Activated T-cell treated with anti-CD3 and anti-CD28 coated beads for 48 hours (primary cell): ENCODE results near the gene SLN.
"Not testable (repeated sequence)": the region's sequence is repeated elsewhere in the genome, so short reads cannot be mapped to it uniquely, and the experiment has no call there.

Experiments
- DNase-seq: peaks from one replicate; pipeline ENCODE4 v3.0.0-alpha.2; 2020; ENCODE audit warnings: low read depth

SLN gene

DNA sequence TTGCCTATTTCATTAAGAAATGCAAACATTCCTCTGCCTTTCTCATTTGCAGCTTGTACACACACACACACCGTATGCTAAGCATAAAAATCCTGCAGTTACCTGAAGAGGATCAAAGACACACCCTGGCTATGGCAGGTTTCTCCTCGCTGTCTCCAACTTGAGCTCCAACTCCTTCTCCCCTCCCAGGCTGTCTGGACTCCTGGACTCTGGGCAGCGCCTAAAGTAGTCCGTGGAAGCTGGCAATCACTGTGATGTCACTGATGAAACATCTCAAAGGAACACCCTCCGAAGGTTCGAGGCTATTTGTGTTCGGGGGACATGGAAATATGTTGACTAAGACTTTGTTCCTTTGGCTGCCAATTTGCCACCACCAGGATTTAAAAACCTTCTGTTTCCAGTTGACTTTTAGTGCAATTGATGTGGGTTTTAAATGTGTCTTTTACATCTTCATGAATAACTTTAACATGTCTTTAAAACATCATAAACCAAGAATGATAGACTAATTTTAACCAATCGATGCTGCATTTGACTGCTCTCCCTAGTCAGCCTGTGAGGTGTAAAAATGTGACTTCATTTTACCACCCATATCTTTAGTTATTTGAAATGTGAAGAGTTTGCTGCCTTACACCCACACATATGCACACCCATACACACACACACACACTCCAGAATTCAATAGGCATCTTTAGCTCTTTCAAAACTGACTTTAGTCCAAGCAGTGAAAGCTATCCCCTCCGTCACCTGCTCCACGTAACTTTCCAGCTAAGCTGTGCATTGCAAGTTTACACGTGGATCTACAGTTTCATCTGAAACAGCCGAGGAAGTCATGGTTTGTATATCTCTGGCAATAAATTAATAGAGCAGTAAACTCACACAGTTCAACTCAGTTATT, at the start of gene SLN:
Gene SLN, minus strand, starts transcription at position 196 of the 895 bp plus-strand sequence.
- no peak for DNase-seq

DNA sequence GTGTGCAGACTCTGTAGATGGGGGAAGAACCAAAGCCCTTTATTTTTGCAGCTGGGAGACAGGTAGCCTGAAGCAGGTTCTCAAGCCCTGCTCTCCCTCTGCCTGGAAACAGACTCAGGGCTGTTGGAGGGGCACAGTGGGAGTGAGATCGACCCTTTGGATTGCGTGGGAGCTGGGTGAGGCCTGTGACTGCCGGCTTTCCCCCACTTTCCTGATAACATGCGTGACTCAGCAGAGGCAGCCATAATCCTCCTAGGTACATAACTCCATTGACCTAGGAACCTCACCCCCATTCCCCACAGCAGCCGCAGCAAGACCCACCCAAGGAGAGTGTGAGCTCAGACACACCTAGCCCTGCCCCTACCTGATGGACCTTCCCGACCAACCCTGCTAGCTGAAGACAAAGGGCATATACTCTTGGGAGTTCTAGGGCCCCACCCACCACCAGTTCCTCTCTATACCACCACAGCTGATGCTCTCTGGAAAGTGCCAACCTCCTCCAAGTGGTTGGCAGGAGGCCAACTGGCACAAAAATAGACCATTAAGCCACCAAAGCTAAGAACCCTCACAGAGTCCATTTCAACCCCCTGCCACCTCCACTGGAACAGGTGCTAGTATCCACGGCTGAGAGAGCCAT, 47.0 kb upstream of the SLN start:
- DNase-seq, result not testable (repeated sequence)

DNA sequence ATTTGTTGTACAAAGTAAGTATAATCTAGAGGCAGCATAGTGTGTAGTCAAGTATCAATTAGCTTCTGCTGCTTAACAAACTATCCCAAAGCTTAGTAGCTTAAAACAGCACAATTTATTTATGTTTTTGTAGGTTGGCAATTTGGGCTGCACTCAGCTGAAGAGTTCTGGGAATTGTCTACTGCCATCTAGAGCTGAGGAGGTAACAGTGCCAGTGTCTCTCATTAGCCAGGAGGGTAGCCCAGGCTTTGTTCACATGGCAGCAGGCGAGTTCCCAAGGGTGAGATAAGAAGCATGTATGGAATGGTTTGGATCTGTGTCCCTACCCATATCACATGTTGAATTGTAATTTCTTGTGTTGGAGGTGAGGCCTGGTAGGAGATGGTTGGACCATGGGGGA, 45.8 kb upstream of the SLN start:
- no peak for DNase-seq

DNA sequence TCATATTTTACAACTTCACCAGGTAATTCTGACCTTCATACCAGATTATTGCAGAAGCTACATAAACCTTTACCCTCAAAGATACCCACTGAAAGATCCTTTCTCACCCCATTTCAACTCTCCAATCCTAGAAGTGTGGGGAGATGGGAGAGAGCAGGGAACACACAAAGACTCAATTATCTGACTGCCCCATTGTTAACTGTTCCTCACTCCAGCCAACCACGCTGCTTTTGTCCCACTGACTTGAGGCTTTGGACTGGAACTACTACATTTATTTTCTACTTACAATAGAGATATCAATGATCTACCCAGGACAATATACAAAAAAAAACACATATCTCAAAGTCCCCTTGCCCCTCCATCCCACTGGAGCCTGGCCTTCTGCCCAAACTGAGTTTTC, 44.7 kb upstream of the SLN start:
- DNase-seq, result no peak

DNA sequence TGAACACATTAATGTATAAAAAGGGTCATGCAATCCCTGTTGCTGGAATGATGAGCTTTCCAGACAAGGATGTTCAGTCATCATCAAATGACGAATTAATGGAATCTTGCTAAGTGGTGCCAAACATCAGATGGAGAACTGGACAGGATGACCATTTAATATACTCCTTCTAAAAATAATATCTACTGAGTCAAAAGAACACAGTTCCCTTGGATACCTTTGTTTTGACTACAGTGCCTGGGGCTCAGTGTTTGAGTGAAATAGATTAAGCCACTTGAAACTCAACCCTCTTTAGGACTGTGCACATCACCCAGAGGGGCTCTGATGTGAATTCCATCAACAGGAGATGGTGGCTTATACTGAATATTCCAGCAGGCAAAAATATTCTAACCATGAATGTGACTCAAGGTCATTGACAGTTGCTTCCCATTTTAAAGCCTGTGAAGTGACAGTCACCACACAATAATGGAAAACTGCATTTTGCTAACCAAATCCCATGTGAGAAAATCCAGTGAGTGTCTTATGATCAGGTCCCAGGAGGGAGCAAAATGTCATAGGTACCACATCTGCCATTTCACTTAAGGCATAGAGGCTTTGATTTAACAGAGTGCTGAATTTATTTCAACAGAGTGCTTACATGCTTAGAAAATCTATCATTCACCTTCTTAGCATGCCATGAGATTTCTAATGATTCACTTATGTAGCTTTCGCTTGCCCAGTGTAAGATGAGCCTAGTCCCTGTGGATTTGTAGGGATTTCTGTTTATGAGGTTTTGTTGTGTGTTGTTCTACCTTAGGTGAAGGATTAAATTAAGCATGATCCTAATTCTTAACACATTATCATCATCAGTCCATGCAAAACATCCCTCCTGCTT, 41.3 kb upstream of the SLN start:
- DNase-seq, result no peak

DNA sequence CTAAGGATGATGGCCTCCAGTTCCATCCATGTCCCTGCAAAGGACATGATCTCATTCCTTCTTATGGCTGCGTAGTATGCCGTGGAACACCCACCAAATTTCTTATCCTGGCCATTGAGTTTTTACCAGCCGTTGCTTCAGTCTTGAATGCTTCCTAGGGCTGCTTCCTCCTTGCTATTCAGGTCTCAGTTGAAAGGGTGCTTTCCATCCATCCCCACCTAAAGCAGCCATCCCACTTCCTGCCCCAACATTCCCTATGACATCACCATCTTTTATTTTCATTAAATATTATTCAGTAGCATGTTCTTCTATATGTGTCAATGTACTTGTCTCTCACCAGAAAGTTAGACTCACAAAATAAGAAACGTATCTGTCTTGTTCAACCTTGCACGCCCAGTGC, 40.7 kb upstream of the SLN start:
- DNase-seq, result no peak

DNA sequence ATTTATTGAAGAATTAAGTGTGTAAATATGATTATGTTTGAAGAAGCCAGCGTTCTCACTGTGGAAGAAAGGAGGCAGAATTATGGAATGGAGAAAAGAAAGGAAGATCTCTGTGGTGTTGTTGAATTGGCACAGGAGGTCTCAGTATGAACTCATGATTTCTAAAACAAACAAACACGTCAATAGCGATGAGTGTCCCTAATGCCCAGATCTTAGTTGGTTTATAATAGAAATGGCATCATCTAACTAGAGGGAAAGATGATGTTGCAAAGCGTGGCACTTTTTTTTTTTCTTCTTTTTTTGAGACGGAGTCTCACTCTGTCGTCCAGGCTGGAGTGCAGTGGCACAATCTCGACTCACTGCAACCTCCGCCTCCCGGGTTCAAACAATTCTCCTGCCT, 39.2 kb upstream of the SLN start:
- DNase-seq, result no peak

DNA sequence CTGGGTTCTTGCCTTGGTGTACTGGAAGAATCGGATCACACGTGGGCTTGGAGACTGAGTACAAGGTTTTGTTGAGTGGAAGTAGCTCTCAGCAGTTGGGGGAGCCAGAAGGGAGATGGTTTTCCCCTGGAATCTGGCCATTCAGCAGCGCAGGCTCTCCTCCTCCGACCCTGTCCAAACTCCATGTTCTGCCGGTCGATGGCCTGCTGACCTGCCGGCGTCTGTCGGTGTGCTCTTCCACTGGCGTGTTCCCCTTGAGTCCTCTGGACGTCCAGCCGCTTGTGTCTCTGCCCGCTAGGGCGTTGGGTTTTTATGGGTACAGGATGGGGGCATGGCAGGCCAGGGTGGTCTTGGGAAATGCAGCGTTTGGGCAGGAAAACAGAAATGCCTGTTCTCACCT, 38.5 kb upstream of the SLN start:
- no peak for DNase-seq

DNA sequence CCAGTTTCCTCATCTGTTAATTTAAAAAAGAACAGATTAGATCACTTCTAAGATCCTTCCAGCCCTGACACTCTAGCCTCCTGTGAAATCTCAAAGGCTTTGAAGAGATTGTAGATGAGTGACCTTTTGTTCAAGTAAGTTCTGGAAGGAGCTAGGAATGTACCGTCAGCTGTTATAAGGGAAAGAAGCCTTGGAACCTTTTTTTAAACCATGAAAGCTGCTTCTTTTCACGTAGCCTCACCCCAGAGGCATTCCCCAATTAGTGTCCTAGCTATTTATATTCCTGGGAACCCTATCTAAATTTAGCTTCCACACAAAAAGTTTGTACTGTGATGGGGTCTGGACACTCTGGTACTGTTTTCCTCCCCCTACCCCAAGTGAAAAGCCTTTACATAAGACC, 35.8 kb upstream of the SLN start:
- DNase-seq, result no peak

DNA sequence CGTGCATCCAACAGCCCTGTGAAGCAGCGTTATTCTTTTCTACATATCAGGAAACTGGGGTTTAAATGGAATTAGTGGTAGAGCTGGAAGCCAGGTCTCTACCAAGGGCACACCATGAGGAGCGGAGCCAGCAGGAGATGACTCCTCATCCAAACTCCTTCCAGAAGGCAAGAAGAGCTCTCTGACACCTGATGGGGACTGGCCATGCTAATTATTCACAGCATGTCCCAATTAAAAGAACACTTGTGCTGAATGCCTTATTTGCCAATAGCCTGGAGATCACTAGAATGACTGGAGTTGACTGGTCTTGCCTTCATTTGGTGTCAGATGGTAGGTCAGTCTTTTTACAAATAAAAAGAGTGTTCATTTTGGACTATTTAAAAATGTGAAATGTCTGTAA, 32.9 kb upstream of the SLN start:
- no peak for DNase-seq

DNA sequence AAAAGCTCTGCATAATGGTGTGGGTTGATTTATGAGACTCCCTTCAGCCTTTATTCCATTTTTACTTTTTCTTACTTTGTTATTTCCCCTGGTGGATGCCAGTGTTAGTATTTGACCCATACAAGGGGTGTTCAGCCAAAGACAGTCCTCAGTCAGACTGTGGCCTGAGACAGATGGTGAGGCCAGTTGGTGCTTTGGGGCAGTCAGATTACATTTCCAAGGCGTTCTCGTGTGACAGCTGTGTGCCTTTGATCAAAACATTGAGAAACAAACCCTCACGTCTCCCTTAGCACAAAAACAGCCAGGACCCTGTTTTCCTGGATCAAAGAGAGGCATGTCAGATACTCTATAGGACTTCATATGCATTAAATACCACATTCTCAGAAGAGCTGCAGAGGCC, 31.3 kb upstream of the SLN start:
- no peak for DNase-seq

DNA sequence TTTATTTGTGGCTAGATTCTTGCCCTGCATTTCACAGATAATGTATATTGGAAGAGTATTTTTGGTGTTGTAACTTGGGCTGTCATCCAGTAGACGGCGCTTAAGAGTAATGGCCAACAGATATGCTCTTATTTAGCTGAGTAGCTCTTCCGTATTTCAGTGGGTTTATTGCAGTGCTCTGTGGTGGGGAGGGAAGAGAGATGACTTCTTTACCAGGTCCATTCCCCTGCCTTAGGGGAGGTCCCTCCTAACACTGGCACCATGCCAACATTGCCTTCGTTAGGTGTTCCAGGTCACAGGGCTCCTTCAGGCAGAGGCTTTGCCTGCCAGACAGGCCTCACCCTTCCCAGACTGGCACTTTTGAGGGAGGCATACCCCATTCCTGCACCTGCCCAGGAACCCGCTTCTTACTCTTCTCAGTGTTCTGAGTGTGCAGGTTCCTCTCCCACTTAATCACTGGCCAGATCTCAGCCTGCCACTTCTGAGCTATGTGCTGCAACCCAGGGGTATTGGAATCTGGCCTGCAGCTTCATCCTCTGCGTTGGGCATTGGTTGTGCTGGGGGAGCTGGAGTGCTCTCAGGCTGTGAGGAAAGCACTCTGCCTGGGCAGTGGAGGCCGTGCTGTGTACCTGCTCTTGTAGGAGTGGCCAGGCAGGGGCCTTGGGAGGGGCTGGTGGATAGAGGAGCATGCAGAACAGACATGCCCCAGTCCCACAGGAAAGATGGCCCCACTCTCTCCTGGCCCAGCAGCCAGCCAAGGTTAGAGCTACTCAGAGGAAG, 29.4 kb upstream of the SLN start:
- no peak for DNase-seq

DNA sequence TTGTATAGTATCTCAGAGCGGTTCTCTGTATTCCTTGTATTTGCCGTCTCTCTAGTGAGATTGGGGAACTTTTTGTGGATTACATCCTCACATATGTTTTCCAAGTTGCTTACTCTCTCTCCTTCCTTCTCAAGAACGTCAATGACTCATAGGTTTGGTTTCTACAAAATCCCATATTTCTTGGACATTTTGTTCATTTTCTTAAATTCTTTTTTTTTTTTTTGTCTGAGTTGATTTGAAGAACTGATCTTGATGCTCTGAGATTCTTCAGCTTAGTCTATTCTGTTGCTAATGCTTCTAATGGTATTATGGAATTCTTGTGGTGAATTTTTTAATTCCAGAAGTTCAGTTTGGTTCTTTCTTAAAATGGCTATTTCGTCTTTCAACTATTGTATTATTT, 28.4 kb upstream of the SLN start:
- no peak for DNase-seq

DNA sequence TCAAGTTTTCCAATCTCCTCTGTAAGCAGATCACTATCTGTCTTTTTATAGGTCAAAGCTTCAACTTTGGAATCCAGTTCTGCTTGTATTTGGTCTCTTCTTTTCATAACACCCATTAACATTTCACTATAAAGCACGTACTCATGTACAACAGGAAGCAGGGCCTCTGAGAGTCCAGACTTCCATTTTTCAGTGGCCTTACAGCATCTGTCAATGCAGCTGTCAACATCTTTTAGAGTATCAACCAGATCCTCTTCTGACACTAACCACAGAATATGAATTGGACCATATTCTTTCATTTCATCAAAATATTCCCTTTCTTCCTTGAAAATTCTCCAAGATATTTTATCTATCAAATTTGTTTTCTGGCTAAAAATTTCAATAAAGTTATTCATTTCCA, 24.7 kb upstream of the SLN start:
- no peak for DNase-seq

DNA sequence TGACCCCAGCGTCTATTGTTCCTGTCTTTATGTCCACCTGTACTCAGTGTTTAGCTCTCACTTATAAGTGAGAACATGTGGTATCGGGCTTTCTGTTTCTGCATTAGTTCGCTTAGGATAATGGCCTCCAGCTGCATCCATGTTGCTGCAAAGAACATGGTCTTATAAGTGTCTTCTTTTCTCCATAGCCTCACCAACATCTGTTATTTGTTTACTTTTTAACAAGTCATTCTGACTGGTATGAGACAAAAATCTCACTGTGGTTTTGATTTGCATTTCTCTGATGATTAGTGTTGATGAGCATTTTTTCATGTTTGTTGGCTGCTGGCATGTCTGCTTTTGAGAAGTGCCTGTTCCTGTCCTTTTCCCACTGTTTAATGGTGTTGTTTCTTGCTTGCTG, 21.7 kb upstream of the SLN start:
- no peak for DNase-seq

DNA sequence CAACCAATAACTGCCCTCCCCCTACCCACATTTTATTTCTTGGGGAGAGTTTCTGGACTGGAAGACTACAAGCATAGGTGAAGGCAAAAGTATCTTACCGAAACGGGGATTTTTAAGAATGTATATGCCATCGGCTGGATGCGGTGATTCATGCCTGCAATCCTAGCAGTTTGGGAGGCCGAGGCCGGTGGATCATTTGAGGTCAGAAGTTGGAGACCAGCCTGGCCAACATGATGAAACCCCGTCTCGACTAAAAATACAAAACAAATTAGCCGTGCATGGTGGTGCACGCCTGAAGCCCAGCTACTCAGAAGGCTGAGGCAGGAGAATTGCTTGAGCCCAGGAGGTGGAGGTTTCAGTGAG, 20.8 kb upstream of the SLN start:
- no peak for DNase-seq

DNA sequence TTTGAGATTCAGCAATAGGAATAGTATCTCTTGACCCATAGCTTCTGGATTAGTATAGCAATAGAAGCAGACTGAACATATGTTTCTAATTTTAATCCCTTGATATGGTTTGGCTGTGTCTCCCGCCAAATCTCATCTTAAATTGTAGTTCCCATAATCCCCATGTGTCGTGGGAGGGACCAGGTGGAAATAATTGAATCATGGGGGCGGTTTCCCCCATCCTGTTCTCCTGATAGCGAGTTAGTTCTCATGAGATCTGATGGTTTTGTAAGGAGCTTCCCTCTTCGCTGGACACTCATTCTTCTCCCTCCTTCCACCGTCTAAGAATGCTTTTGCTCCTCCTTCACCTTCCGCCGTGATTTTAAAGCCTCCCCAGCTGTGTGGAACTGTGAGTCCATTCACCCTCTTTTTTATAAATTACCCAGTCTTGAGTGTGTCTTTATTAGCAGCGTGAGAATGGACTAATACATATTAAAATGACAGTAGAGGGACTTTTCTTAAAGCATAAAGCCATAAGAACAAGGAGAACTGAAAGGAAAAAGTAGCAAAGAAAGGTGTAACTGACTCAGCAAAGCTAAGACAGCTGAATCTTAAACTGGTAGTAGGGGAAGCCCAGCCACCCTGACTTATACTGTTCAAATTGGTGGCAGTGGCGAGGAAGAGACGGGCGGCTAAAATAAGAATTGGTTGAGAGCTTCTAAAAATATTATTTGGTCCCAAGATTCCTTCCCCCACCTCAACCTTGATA, 20.3 kb upstream of the SLN start:
- DNase-seq, result no peak

DNA sequence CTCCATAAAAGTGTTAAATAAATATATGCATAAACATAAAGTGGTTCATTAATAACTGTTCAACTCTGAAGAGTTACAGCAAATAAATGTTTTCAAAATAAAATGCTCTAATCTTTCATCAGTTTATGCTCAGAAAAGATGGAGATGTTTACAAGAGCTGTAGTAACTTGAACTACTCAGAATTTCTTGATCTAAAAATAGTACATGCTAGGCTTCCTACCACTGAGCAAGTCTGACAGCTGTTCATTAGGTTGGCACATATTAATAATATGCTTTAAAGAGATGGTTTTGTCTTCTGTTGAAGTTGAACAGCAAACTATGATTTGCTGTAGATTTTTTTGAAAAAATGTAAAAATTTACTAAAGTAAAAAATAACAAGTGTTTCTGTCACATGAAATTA, 10.8 kb upstream of the SLN start:
- no peak for DNase-seq

DNA sequence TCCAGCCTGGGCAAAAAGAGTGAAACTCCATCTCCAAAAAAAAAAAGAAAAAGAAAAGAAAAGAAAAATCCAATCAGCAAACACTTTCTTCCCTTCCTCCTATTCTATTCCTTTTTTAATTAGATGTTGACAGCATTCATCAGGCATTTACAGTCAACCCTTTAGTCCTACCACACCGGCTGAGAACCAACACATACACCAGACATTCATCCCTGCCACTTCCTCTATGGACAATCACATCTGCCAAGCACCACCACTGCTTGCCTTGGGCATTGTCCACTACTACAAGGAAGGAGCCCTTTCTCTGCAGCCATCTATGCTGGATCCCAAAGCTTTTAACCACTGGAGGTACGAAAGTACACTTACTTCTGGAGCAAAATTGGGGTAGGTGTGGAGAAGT, 9.4 kb upstream of the SLN start:
- DNase-seq, result no peak

DNA sequence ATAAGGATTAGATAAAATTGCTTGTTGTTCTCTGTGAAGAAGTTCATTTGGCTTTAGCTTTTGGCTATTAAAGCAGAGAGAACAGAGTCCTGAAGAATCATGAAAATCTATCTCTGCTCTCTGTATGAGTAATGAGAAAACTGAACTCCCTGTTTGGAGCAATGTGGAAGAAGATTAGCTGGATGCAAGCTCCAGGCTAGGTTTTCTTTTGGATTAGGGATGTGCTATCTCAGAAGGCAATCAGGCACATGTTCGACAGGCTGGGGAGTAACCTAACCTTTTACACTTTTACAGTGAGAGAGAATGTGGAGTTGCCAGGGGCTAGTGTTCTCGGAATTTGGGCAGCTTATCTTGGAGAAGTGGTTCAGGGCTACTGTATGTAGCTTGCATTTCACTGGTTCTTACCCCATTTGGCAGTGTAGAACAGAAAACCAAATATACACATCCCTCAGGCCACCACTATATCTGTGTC, 8.5 kb upstream of the SLN start:
- DNase-seq, result no peak
